ENCODE results near the gene SUMO3.

DNA sequence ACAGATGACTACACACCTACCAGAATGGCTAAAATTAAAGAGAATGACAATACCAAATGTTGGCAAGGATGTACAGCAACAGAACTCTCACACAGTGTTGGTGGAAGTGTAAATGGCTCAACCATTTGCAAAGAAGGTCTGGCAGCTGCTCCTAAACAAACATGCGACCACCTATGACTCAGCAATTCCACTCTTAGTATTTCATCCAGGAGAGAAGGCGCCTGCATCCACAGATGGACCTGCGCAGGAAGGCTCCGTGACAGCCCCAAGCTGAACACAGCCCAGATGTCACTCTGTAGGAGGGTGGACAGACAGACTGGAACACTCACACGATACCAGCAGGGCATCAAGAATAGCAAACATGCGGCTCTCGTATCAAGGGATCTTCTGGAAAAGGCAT is 48.9 kb upstream of the SUMO3 start:
- TF ChIP-seq GABPA (IDR thresholded peaks at IDR 0.05 in 1 of 2, conservative IDR thresholded peaks at IDR 0.05 in 1 of 2), result no peak
- no peak for TF ChIP-seq YY1 (IDR thresholded peaks at IDR 0.05)
- TF ChIP-seq, protein P1, sequence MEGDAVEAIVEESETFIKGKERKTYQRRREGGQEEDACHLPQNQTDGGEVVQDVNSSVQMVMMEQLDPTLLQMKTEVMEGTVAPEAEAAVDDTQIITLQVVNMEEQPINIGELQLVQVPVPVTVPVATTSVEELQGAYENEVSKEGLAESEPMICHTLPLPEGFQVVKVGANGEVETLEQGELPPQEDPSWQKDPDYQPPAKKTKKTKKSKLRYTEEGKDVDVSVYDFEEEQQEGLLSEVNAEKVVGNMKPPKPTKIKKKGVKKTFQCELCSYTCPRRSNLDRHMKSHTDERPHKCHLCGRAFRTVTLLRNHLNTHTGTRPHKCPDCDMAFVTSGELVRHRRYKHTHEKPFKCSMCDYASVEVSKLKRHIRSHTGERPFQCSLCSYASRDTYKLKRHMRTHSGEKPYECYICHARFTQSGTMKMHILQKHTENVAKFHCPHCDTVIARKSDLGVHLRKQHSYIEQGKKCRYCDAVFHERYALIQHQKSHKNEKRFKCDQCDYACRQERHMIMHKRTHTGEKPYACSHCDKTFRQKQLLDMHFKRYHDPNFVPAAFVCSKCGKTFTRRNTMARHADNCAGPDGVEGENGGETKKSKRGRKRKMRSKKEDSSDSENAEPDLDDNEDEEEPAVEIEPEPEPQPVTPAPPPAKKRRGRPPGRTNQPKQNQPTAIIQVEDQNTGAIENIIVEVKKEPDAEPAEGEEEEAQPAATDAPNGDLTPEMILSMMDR (IDR thresholded peaks at IDR 0.05; ENCODE audit: low read depth, low read length, missing input control), result no peak
- TF ChIP-seq TAF1 (conservative IDR thresholded peaks at IDR 0.05), result no peak
- no peak for TF ChIP-seq RXRA (IDR thresholded peaks at IDR 0.05)
- TF ChIP-seq, protein P2, sequence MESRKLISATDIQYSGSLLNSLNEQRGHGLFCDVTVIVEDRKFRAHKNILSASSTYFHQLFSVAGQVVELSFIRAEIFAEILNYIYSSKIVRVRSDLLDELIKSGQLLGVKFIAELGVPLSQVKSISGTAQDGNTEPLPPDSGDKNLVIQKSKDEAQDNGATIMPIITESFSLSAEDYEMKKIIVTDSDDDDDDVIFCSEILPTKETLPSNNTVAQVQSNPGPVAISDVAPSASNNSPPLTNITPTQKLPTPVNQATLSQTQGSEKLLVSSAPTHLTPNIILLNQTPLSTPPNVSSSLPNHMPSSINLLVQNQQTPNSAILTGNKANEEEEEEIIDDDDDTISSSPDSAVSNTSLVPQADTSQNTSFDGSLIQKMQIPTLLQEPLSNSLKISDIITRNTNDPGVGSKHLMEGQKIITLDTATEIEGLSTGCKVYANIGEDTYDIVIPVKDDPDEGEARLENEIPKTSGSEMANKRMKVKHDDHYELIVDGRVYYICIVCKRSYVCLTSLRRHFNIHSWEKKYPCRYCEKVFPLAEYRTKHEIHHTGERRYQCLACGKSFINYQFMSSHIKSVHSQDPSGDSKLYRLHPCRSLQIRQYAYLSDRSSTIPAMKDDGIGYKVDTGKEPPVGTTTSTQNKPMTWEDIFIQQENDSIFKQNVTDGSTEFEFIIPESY (IDR thresholded peaks at IDR 0.05), result no peak
